GM12873 (cell line): ENCODE data around the gene CKMT1A.
"Not testable (repeated sequence)": the region's sequence is repeated elsewhere in the genome, so short reads cannot be mapped to it uniquely, and the experiment has no call there.

Experiments used
- CTCF ChIP-seq: IDR thresholded peaks from 2 replicates; pipeline ENCODE4 v1.5.1; 2012; ENCODE audit warnings: low read depth, mild to moderate bottlenecking, moderate library complexity, low read length, control low read depth; ENCODE audit not compliant: insufficient read depth; ENCODE audit errors: missing control alignments

The CKMT1A gene

GRCh38 chr15:43693148-43694022 is at the start of gene CKMT1A:
TSS of gene CKMT1A (plus strand) at chr15:43693859. CDS start at chr15:43694051, 192 bp downstream.
- not testable (repeated sequence) for TF ChIP-seq CTCF

- TF ChIP-seq CTCF = no peak
Measured at GRCh38 chr15:43648649-43649429, 44.8 kb upstream of the CKMT1A start, which contains the start of gene CATSPER2. TSS of gene CATSPER2 (minus strand) at chr15:43648844. CDS start at chr15:43648061, 783 bp downstream.

GRCh38 chr15:43702174-43702573 is 8.5 kb downstream of the CKMT1A start:
- no peak for TF ChIP-seq CTCF

- TF ChIP-seq CTCF = no peak
Measured at GRCh38 chr15:43702701-43703424, 9.2 kb downstream of the CKMT1A start.

- TF ChIP-seq CTCF = no peak
Measured at GRCh38 chr15:43723151-43723550, 29.5 kb downstream of the CKMT1A start.

GRCh38 chr15:43735416-43735815 is 41.8 kb downstream of the CKMT1A start:
- no peak for TF ChIP-seq CTCF
